ENCODE data around the gene SMIM33.

- TF ChIP-seq YY1 (IDR thresholded peaks at IDR 0.05; ENCODE audit: low read depth, low read length) (no peak), SMC3 (IDR thresholded peaks at IDR 0.05; ENCODE audit: borderline replicate concordance, low read length) (no peak), POLR2AphosphoS5 (IDR thresholded peaks at IDR 0.05; ENCODE audit: low read length) (peak; percentile 47; the same call in 1 of the 2 replicates)
Observed at GRCh38 chr5:139482050-139482889, 11.5 kb downstream of the SMIM33 start, which contains the start of gene STING1.

All from GM12878 (cell line).